GM19025 (cell line): ENCODE data around the gene IMPG2.

Experiments used
- ATAC-seq: cut with Tn5 transposase; IDR thresholded peaks from one replicate; pipeline ENCODE4 v1.9.1; 2021; ENCODE audit warnings: mild to moderate bottlenecking, low read depth, moderate library complexity; ENCODE audit not compliant: unreplicated experiment

The IMPG2 gene

DNA sequence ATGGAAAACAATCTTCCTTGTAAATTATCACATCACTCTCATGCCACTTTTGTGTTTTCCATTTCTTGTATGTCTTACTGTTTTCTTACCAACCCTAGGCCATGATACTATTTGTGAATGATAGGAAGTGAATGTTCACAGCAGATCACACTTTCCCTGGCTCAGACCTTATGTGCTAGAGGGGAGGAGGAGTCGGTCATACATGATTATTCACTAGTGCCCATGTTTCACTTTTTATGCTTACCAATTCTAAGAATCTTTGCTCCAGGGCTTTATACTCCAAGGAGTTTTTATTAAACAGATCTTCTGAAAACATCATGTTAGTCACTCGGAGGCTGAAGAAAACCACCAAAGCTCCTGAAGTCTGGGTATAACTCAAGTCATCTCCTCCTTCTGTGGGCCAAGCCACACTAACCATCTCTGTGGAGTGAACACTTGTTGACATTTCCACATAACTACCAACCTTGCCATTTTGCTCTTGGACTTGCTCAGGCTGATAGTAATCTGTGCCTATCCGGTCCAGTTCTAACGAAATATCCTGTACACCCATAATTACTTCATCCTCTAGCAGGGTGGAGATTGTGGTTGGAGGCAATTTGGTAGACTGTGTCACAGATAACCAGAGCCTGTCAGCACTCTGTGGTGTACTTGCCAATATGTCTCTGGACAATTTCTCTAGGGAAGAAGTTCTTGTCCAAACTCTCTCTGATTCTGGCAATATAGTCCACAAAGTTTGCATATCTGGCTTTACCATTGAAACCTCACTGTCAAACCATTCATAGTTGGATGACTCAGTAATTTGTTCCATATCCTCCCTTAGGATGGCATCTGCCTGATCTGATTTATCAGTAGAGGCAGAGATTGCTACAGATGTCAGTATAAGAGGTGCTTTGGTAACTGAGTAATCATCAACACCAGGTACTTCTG lies 76.8 kb downstream of the IMPG2 start:
- ATAC-seq = no peak

DNA sequence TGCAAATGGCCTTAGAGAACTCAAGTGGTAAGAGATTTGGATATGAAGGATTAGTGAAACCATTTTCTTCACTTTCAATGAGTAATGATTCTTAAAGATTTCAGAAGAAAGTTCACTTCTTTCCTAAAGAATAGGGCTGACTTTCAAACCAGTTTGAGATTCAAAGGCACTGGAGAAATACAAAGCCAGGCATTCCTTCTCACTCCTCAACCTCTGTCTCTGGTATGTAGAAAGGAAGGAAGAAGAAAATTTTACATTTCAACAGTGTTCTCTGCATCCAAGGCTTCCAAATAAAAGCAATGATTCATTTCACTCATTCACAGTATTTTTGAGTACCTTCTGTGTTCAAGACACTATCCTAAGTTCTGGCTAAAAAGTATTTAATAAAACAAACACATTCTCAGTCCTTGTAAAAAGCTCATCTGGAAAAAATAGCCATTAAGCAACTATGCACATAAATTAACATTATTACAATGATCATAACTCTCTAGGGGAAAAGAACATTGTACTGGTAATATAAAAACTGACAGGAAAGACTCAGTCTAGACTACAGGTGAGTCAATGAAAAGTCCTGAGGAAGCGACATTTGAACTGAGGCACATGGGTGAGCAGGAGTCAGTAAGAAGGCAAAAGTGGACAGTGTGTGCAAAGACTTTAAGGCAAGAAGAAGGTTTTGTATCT lies 79.5 kb downstream of the IMPG2 start:
- ATAC-seq = no peak

DNA sequence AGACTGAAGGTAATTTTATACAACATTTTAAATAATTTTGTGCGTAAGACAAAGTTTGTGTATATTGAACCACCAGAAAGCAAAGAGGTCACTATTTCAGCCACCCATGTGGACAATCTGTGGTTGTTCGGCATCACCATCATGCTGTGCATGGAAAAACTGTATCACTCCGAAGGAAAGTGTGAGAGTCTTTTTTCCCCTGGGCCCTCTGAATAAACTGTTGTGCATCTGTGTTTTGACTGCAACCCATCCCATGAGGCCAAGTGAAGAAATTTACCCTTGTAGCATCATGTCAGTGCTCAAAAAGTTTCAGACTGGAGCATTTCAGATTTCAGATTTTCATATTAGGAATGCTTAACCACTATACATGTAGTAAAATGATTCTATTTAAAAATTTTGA lies 85.3 kb downstream of the IMPG2 start:
- no peak for ATAC-seq

DNA sequence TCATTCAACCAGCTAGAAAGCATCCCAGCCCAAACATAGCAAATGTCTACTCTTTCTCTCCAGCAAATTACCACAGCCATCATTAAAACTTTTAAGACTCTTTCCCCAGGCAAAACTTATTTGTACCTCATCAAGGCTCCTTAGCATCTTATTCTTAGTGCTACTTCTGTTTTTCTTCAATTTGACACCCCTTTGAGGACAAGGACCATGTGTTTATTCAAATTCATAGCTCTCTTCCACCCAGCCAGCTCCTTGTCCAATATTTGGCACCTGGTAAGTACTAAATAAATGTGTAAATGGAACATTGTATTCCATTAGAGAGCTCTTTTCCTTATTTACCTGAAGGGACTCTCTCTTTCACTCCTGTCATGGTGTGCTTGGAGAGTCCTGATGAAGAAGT lies 89.8 kb downstream of the IMPG2 start:
- no peak for ATAC-seq

DNA sequence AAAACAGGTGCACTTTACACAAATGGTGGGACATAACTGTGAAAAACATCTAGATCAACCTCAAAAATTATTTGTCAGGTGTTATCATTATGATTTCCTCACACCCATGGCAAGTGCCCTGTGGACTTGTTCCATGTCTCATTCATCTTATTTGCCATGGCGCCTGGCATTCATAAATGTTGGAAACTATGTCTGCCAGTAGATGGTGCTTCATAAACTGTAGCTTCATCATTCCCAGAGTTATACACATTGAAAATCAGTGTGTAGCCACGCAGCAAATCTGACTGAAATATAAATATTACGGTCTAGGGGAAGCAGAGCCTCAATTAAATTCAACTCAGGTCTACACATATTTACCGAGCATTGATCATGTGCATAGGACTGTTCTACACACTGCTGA lies 90.7 kb downstream of the IMPG2 start:
- ATAC-seq = no peak

DNA sequence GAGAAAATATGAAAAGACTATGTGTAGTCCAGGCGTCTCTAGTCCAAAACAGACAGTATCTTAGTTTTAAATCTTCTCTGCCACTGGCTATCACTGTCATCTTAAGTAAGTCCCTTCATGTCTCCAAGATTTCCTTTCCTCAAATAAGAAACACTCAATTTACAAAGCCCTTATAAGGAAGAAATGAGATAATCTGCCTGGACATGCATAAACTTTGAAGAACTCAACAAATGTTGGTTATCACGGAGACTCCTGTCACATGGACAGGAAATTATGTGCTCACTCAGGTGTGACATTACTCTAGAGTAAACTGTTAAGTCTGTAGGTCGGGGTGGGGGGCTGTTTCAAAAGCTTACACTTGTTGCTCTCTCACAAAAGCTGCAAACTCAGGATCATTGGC lies 91.9 kb downstream of the IMPG2 start:
- ATAC-seq = no peak

DNA sequence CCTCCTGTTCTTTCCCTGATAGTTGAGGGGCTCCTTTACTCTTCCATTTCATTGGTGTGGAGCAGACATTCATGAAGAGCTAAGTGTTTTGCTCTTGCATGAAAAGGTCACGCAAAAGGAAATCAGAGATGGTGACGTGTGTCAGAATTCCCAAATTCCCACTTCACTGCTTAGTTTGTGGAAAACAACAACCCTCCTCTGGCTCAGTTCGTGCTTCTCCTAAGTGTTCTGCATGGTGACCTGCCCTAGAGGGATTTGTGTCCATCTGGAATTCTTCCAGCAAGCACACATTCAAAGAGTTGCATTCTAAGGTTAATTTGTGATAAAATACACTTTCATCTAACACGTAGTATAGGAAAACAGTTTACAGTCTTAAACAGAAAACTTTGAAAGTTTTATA lies 95.6 kb downstream of the IMPG2 start:
- ATAC-seq = no peak

DNA sequence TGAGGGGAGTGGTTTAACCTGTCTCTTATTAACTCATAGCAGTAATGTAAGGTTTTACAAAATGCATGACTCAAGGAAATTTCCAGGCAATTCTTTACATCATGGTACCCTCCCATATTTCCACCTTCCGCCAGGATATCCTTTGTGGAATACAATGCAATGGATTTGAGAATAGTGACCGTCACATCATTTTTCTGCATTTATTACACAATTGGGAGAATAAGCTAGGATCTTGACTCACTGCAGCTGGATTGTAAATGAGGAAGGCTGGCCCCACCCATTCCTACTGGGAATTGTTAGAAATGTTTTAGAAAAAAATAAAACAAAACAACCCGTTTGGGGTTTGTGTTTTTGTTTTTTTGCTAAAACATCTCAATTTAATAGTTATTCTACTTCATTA lies 97.4 kb downstream of the IMPG2 start:
- no peak for ATAC-seq

DNA sequence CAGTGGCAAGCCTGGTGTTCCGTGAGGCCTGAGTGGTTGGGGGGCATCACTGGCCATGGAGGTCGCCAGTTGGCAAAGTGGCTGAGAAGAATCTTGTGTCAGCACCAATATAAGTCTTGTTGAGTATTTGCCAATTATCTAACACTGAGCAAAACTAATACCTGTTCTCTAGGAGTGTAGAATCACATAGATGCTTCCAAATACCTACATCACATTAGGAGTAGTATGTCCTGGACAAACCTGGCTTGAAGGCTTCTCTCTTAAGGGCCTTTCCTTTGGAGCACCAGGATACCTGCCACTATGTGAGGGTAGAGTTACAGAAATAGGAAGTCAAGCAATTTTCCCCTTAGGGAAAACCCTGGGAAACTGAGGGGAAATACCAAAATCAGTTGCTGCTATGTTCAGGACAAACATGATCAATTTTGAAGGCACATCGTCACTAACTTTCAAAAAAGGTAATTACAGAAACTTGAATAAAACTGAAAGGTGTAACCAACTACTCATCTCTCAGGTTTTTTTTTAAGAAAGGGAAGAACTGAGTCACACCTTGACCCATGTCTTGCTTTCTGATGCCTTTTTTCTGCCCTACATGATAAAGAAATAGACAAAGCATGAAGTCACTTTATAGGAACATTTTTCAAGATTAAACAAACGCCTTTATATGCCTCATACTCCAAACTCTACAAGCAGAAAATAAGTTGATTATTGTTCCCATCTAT lies 100.4 kb downstream of the IMPG2 start:
- ATAC-seq = no peak

DNA sequence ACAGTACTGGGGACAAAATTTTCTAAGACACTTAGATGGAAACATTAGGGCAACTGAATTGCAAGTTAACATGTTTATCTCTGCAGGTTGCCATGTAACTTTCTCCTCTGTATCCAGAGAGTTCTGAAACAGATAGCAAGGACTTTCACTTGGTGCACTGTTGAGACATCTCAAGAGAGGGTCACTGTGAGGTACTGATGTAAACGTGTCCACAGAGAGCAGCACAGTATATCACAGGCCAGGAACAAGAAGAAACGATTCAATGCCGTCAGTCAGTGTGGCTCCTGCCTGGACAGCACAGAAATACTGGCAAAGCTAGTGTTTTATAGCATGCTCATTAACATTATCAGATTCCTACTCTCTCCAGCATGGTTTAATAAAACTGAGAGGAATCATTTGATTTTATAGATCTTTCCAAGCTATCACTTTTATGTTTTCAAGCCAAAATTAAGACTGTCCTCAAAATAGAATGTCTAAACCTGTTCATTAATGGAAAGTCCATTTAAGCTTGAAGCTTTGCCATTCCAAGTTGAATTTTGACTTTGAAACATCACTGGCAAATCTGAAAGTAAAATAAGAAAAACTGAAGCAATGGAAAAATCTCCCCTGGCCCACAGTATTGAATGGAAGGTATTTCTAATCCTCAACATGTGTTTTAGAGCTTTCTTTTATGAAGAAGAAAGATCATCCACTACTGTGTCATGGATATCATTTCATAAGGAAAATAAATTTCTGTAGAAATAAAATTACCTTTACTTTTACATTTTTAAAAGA lies 102.7 kb downstream of the IMPG2 start:
- ATAC-seq = no peak

DNA sequence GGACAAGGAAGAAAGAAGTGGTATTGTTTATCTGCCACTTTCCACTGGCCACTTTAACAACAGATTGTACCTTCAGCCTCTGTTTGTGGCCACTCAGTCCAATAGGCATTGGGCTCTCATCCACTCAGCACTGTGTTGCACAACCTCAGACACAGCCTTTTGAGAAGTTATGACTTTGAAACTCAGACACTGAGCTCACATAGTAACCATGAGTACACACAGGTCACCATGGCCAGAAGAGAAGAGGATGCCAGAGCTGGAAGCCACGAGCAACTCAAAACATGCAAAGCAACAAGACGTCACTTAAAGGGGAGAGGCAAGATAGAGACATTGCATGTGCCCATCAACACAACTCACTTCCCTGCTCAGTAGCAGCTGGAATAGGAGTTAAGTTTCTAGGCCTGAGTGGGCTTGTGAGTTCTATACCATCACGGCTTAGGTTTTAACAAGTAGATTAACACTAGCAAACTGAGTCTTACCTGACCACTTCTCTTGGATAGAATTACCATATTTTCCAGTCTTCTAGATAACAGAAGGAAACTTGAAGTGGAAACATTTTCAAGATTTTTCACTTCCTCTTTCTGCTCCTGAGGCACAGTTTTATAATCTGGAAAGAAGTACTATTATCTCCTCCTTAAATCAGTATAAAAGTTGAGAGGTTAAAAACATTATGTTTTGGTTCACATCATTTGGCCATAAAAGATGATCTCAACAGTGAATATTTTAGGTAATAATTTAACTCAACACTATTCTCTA lies 103.5 kb downstream of the IMPG2 start:
- no peak for ATAC-seq

DNA sequence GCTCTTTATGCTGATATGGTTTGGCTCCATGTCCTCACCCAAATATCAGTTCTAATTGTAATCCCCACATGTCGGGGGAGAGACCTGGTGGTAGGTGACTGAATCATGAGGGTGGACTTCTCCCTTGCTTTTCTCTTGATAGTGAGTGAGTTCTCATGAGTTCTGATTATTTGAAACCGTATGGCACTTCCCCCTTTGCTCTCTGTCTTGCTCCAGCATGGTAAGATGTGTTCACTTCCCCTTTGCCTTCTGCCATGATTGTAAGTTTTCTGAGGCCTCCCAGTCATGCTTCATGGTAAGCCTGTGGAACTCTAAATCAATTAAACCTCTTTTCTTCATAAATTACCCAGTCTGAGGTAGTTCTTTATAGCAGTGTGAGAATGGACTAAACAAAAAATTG lies 107.6 kb downstream of the IMPG2 start:
- ATAC-seq = no peak

DNA sequence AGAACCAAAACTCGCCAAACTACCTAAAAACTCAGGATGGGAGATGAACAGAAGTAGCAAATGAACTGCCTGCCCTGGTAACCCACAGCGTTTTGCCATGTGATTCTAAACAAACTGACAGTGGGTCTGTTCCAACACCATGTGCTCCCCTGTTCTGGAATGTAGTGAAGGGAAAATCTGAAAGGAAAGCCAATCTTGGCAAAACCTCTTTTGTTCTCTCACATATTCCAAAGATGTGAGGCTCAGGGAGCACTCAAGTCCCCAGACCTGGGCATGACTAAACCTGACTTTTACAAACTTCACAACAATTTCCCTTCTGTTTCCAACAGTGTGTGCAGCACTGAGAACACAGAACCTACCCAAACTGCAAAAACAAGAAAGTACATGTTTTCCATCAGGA lies 116.1 kb downstream of the IMPG2 start:
- ATAC-seq = no peak

DNA sequence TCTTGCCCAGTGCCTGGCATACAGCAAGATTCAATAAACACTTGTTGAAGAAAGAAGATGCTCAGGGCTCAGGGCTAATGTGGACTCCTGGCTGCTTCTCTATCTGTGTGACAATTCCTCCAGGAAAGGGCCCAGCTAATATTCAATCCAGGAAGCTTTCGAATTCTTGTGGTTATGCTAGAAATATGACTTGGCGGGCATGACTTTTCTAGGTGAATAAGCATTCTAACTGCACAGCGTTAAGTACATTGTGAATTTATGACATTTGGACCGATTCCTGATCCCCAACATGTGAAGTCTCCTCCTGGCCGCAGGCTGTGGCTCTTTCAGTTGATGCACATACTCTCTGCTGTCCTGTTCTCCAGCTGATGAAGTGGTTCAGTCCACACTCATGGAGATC lies 117.0 kb downstream of the IMPG2 start:
- no peak for ATAC-seq

DNA sequence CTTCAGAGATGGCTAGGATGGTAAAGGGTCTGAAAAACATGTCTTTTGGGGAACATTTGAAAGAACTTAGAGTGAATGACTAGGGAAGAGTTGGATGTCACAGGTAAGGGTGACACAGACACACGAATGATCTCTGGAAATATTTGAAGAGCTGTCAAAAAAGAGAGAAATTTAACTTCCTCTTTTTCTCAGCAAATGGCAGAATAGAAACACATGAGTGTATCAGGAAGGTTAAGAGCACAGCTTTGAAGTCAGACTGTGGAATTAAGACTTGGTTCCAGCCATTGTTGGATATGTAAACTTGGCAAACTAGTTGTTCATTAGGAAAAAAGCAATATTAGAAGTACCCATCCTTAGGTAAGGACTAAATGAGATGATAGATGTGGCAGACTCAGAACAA lies 117.7 kb downstream of the IMPG2 start:
- no peak for ATAC-seq

DNA sequence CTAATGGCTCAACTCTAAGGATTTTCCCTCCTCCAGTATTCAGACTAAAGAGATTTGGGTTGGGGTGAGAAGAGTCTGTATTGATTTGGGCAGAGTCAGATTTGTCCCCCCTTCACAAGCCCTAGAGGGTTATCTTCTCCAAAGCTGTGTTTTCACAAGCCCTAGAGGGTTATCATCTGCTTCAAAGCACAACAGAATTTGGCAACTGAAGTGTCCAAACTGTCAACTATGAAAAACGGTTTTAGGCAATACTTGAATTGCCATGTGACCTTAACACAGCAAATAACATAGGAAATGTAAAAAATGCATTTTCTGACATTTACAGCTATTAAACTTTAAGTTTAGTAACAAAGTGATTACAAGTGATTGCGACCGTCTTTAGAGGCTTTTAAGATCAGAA lies 119.9 kb downstream of the IMPG2 start:
- ATAC-seq = no peak

DNA sequence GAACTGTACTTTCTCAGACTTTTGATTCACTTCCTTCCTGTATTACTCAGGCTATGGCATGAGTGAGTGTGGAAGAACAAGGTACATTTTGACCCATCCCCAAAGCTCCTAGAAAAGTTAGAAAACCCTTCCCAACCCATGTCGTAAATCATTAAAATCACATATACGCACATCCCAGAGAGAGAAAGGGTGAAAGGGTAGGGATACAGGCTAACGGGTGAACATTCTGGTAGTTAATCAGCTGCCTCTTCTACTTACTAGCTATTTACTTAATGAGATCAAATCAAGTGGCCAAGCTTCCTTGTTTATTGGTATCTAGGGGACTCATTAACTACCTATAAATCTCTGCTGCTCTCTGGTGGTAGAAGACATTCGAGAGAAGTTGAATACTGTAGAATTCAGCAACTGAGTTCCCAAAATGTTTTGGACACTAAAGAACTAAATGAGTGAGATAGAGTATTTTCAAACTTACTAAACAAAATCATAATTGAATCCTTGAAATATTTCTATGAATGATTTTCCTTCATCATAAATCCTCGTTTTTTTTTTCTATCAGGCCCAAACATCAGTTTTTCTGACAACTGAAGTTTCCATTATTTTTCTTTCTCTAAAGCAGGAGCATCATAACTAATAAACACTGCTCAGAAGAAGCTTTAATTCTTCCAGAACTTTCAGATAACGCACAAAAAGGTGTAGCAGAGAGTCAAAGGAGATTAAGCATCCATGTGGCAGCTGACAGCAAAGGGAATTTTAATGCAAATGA lies 124.2 kb downstream of the IMPG2 start:
- no peak for ATAC-seq

DNA sequence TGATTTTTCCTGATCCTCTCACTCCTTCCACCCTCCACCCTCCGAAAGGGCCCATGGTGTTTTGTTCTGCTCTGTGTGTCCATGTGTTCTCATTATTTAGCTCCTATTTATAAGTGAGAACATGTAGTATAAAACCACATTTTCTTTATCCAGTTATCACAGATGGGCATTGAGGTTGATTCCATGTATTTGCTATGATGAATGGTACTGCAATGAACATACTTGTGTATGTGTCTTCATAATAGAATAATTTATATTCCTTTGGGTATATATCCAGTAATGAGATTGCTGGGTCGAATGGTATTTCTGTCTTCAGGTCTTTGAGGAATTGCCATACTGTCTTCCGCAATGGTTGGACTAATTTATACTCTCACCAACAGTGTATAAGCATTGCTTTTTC lies 126.0 kb downstream of the IMPG2 start:
- ATAC-seq = no peak

DNA sequence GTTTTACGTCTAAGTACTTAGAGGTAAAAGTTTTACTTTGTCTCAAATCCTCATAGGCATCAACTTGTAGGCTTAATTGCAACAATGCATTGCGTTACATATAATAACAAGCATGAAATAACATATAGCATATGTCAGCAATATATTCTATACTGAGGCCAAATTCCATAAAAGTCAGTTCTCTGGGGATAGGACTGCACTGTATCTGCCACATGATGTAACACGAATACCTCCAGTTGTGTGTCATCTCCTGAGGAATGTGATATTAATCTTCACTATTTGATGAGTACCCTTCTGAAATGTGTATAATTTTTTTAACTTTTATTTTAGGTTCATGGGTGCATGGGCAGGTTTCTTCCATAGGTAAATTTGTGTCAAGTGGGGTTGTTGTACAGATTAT lies 126.4 kb downstream of the IMPG2 start:
- no peak for ATAC-seq
